Middle frontal gyrus (tissue), 1 donor: ENCODE results near the gene GM2A.
"Not testable (repeated sequence)": the region's sequence is repeated elsewhere in the genome, so short reads cannot be mapped to it uniquely, and the experiment has no call there.

Experiments
- DNase-seq: peaks from one replicate; pipeline ENCODE4 v3.0.0-alpha.2; 2015; ENCODE audit warnings: low spot score; ENCODE audit errors: extremely low spot score

The GM2A gene

GRCh38 chr5:151251001-151251551 lies 1.9 kb upstream of the GM2A start:
- no peak for DNase-seq

GRCh38 chr5:151251621-151252020 lies 1.4 kb upstream of the GM2A start:
- DNase-seq = no peak

- DNase-seq = no peak
These were observed 593 bp downstream of the GM2A start for GRCh38 chr5:151253605-151253950.

- DNase-seq = no peak
These were observed 1.6 kb downstream of the GM2A start for GRCh38 chr5:151254556-151254955.

- DNase-seq = not testable (repeated sequence)
These were observed 2.0 kb downstream of the GM2A start for GRCh38 chr5:151254990-151255389.

GRCh38 chr5:151255621-151256286 lies 2.8 kb downstream of the GM2A start:
- DNase-seq = no peak

GRCh38 chr5:151257731-151258181 lies 4.8 kb downstream of the GM2A start:
- no peak for DNase-seq

GRCh38 chr5:151258201-151258611 lies 5.2 kb downstream of the GM2A start:
- DNase-seq = no peak

- DNase-seq = no peak
These were observed 5.8 kb downstream of the GM2A start for GRCh38 chr5:151258816-151259215.

GRCh38 chr5:151259931-151260330 lies 6.9 kb downstream of the GM2A start:
- DNase-seq = no peak

GRCh38 chr5:151262532-151262931 lies 9.5 kb downstream of the GM2A start:
- no peak for DNase-seq

GRCh38 chr5:151264113-151264512 lies 11.1 kb downstream of the GM2A start:
- DNase-seq = no peak

- no peak for DNase-seq
These were observed 14.7 kb downstream of the GM2A start for GRCh38 chr5:151267491-151268260.

- DNase-seq = no peak
These were observed 17.6 kb downstream of the GM2A start for GRCh38 chr5:151270599-151270998.

- DNase-seq = no peak
These were observed 18.4 kb downstream of the GM2A start for GRCh38 chr5:151271336-151271735.

- no peak for DNase-seq
These were observed 21.7 kb downstream of the GM2A start for GRCh38 chr5:151274666-151275065.

- DNase-seq = no peak
These were observed 22.8 kb downstream of the GM2A start for GRCh38 chr5:151275803-151276202.

- no peak for DNase-seq
These were observed 25.9 kb downstream of the GM2A start for GRCh38 chr5:151278845-151279244.

- DNase-seq = no peak
These were observed 27.5 kb downstream of the GM2A start for GRCh38 chr5:151280443-151280842.

GRCh38 chr5:151281001-151281639 lies 28.1 kb downstream of the GM2A start:
- DNase-seq = no peak

GRCh38 chr5:151283120-151283825 lies 30.3 kb downstream of the GM2A start:
- no peak for DNase-seq
